ENCODE data around the gene ZNF782. TPM values are rescaled to one million over a fixed set of nuclear protein-coding genes. Genes with fewer than 3 reads are reported as not detected.
A peak's percentile ranks its signal among the peaks of the same experiment; 100 is the strongest.

ZNF782 gene
- polyA plus RNA-seq, 1 of the 3 experiments (the other 2 are of a cell fraction), result 1.3 TPM

DNA sequence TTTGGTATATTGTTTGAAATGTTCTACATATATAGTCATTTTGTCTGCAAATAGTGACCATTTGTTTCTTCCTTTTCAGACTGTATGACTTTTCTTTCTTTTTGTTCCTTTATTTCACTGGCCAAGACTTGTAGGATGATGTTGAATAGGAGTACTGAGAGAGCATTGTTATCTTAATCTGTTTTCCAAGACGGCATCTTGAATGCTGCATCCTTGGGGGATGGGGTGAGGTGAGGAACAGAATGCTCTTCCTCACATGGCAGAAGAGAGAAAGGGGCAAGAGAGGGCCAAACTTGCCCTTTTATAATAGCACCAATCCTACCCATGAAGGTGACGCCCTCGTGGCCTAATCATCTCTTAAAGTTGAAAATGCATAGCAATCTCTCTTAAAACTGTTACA, 72.8 kb downstream of the ZNF782 start:
- Histone ChIP-seq H3K9ac (no peak overlapping the region), H3F3A (replicated peaks; ENCODE audit: insufficient read depth) (no peaks in the 10 kb centered on the region), H4K20me1 (ENCODE audit: insufficient read depth) (no peaks in the 10 kb centered on the region), H3K79me2 (ENCODE audit: insufficient read depth) (peaks cover 16% of the 10 kb centered on the region; the same call in 1 of the 2 replicates), H3K36me3 (replicated peaks in 1 of 2; ENCODE audit: control insufficient read depth in 1 of 2, insufficient read depth in 2 of 2, low read length in 1 of 2) (no peaks in the 10 kb centered on the region), H3K27me3 (ENCODE audit: insufficient read depth) (no peaks in the 10 kb centered on the region), H3K4me1 (ENCODE audit: control insufficient read depth in 1 of 2, insufficient read depth in 2 of 2, low read depth in 1 of 2, low read length in 1 of 2) (peaks cover 7% of the 10 kb centered on the region in 2 experiments; a peak in 3 of 4 replicates), H2AFZ (ENCODE audit: low read depth) (no peak overlapping the region), H3K9me3 (no peaks in the 10 kb centered on the region), H3K9me2 (no peaks in the 10 kb centered on the region), H3K4me2 (no peak overlapping the region), H3K4me3 (ENCODE audit: low read depth in 2 of 2, low read length in 1 of 2) (no peak overlapping the region), H3K27ac (ENCODE audit: low read depth in 2 of 2, low read length in 1 of 2) (no peak overlapping the region)
- CTCF ChIA-PET, result no interaction called here
- 61% methylated on average over 3 of the region's 3 CpGs for WGBS (ENCODE audit: low lambda C conversion rate)
- no peak for TF ChIP-seq RAD21 (IDR thresholded peaks at IDR 0.05; ENCODE audit: low read length)
- no peak for TF ChIP-seq SIN3A (IDR thresholded peaks at IDR 0.05; ENCODE audit: borderline replicate concordance, low read depth, low read length)
- no peak for TF ChIP-seq GABPA (IDR thresholded peaks at IDR 0.05; ENCODE audit: low read depth)
- TF ChIP-seq TEAD4 (IDR thresholded peaks at IDR 0.05; ENCODE audit: borderline replicate concordance, insufficient read depth), result no peak
- no peak for TF ChIP-seq SMC3 (IDR thresholded peaks at IDR 0.05; ENCODE audit: low read depth, low read length)
- no peak for TF ChIP-seq FOSL2 (IDR thresholded peaks at IDR 0.05; ENCODE audit: borderline replicate concordance, low read depth)
- no peak for TF ChIP-seq NFIC (IDR thresholded peaks at IDR 0.05; ENCODE audit: borderline replicate concordance)
- no peak for TF ChIP-seq EZH2phosphoT487 (IDR thresholded peaks at IDR 0.05; ENCODE audit: borderline replicate concordance, low read depth)
- no peak for TF ChIP-seq FOXM1 (IDR thresholded peaks at IDR 0.05; ENCODE audit: low read depth)
- TF ChIP-seq PBX3 (IDR thresholded peaks at IDR 0.05), result no peak
- TF ChIP-seq, protein P1, sequence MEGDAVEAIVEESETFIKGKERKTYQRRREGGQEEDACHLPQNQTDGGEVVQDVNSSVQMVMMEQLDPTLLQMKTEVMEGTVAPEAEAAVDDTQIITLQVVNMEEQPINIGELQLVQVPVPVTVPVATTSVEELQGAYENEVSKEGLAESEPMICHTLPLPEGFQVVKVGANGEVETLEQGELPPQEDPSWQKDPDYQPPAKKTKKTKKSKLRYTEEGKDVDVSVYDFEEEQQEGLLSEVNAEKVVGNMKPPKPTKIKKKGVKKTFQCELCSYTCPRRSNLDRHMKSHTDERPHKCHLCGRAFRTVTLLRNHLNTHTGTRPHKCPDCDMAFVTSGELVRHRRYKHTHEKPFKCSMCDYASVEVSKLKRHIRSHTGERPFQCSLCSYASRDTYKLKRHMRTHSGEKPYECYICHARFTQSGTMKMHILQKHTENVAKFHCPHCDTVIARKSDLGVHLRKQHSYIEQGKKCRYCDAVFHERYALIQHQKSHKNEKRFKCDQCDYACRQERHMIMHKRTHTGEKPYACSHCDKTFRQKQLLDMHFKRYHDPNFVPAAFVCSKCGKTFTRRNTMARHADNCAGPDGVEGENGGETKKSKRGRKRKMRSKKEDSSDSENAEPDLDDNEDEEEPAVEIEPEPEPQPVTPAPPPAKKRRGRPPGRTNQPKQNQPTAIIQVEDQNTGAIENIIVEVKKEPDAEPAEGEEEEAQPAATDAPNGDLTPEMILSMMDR (IDR thresholded peaks at IDR 0.05), result no peak
- no peak for TF ChIP-seq RCOR1 (IDR thresholded peaks at IDR 0.05; ENCODE audit: low read length)
- TF ChIP-seq TAF1 (IDR thresholded peaks at IDR 0.05; ENCODE audit: borderline replicate concordance, low read depth, low read length), result no peak
- no peak for TF ChIP-seq EP300 (IDR thresholded peaks at IDR 0.05; ENCODE audit: borderline replicate concordance in 1 of 2, low read depth in 1 of 2, low read length in 1 of 2)
- no peak for DNase-seq
- POLR2A ChIA-PET, result no interaction called here

DNA sequence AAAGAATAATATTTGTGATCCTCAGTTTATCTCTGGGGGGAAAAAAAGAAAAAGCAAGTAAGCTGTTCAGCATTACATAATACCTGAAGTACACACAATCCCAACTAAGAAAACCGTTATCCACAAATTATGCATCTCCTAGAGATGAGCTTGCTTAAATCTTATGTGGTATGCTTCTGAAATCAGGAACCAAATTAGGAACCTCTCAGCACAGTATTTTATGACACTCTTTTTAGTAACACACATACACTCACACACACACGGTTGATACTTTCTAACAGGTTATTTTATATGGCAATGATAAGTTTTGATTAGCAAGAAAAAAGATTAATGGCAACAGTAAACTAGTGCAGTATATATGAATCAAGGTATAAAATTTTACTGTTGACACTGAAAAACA, 75.2 kb downstream of the ZNF782 start:
- peak overlapping the region; percentile 83; the same call in 1 of the 2 replicates for H2AFZ ChIP-seq (ENCODE audit: low read depth)
- H3K27me3 ChIP-seq (ENCODE audit: insufficient read depth), result no peaks in the 10 kb centered on the region
- H3K9me2 ChIP-seq, result no peaks in the 10 kb centered on the region
- no peaks in the 10 kb centered on the region for H4K20me1 ChIP-seq (ENCODE audit: insufficient read depth)
- no peaks in the 10 kb centered on the region for H3F3A ChIP-seq (replicated peaks; ENCODE audit: insufficient read depth)
- peaks cover 17 to 21% of the 10 kb centered on the region in 2 experiments for H3K36me3 ChIP-seq (replicated peaks in 1 of 2; ENCODE audit: control insufficient read depth in 1 of 2, insufficient read depth in 2 of 2, low read length in 1 of 2)
- no peak overlapping the region for H3K9ac ChIP-seq
- DNase-seq, result no peak
- H3K4me3 ChIP-seq (ENCODE audit: low read depth in 2 of 2, low read length in 1 of 2), result peak overlapping the region; percentile 78 to 82; a peak in 2 of 4 replicates
- POLR2A ChIA-PET, result no interaction called here
- H3K4me1 ChIP-seq (ENCODE audit: control insufficient read depth in 1 of 2, insufficient read depth in 2 of 2, low read depth in 1 of 2, low read length in 1 of 2), result peaks cover 7% of the 10 kb centered on the region in 2 experiments; a peak in 3 of 4 replicates
- CTCF ChIA-PET, result interaction anchor here (1.1 to 1.3 kb wide), 2 partner anchors 97 to 113 kb away, joined by 3 to 4 read pairs; no protein-coding TSS in a partner anchor
- TF ChIP-seq YY1 (IDR thresholded peaks at IDR 0.05; ENCODE audit: low read depth), result no peak
- TF ChIP-seq POLR2AphosphoS5 (IDR thresholded peaks at IDR 0.05; ENCODE audit: low read depth, low read length), result no peak
- TF ChIP-seq EP300 (IDR thresholded peaks at IDR 0.05; ENCODE audit: borderline replicate concordance in 1 of 2, low read depth in 1 of 2, low read length in 1 of 2), result no peak
- no peak for TF ChIP-seq JUND (IDR thresholded peaks at IDR 0.05)
- TF ChIP-seq RCOR1 (IDR thresholded peaks at IDR 0.05; ENCODE audit: low read length), result no peak
- H3K9me3 ChIP-seq, result no peaks in the 10 kb centered on the region
- WGBS (ENCODE audit: low lambda C conversion rate), result 21% methylated on average over 2 of the region's 2 CpGs
- H3K79me2 ChIP-seq (ENCODE audit: insufficient read depth), result peaks cover 21% of the 10 kb centered on the region; the same call in 1 of the 2 replicates
- no peak overlapping the region for H3K27ac ChIP-seq (ENCODE audit: low read depth in 2 of 2, low read length in 1 of 2)
- H3K4me2 ChIP-seq, result peak overlapping the region; percentile 73; the same call in 1 of the 2 replicates
